Measurements from ENCODE around the gene HPCAL4.

HPCAL4 gene

GRCh38 chr1:39628807-39629350 lies 62.4 kb downstream of the HPCAL4 start:
- Histone ChIP-seq H3K4me1 (ENCODE audit: control insufficient read depth, insufficient read depth, low read length) (no peaks in the 10 kb centered on the region), H3K4me3 (ENCODE audit: low read depth, low read length) (no peak overlapping the region), H3K9me3 (ENCODE audit: control insufficient read depth, insufficient read depth, low read depth, low read length) (no peaks in the 10 kb centered on the region), H3K27ac (ENCODE audit: extremely low read depth, low read depth, low read length) (no peak overlapping the region), H3K36me3 (ENCODE audit: control insufficient read depth in 2 of 2, insufficient read depth in 1 of 2, low read length in 2 of 2) (peaks cover 0 to 64% of the 10 kb centered on the region in 2 experiments; a peak in 1 of 3 replicates)
- ChIA-PET POLR2A (no interaction called here), CTCF (interaction anchor here (1.4 kb wide), 1 partner anchor 18 kb away, joined by 3 read pairs; no protein-coding TSS in a partner anchor)
- no peak for TF ChIP-seq ZNF707 (tag by site-specific recombination; IDR thresholded peaks at IDR 0.05)
- 0 out of 2 replicates have a peak, but pooled peaks have one; percentile 17 for TF ChIP-seq PRDM10 (tag by site-specific recombination; IDR thresholded peaks at IDR 0.05)

All from HEK293 (cell line).